GM18868 (cell line): ENCODE measurements around the gene SLC36A1.

Experiments
- ATAC-seq: cut with Tn5 transposase; IDR thresholded peaks from one replicate; pipeline ENCODE4 v1.9.1; 2021; ENCODE audit warnings: mild to moderate bottlenecking, moderate library complexity; ENCODE audit not compliant: unreplicated experiment

SLC36A1 gene

GRCh38 chr5:151451626-151452520 is 4.5 kb downstream of the SLC36A1 start:
- ATAC-seq = peak; percentile 69

- no peak for ATAC-seq
Observed at GRCh38 chr5:151454166-151454565, 6.8 kb downstream of the SLC36A1 start.

GRCh38 chr5:151454889-151455288 is 7.5 kb downstream of the SLC36A1 start:
- no peak for ATAC-seq

- no peak for ATAC-seq
Observed at GRCh38 chr5:151456321-151456940, 9.0 kb downstream of the SLC36A1 start.

- no peak for ATAC-seq
Observed at GRCh38 chr5:151458314-151458713, 10.9 kb downstream of the SLC36A1 start.

- no peak for ATAC-seq
Observed at GRCh38 chr5:151459680-151460324, 12.4 kb downstream of the SLC36A1 start.

- peak; percentile 97 for ATAC-seq
Observed at GRCh38 chr5:151461312-151461711, 13.9 kb downstream of the SLC36A1 start.

GRCh38 chr5:151463137-151464029 is 16.0 kb downstream of the SLC36A1 start:
- no peak for ATAC-seq

GRCh38 chr5:151464101-151464500 is 16.7 kb downstream of the SLC36A1 start:
- ATAC-seq = no peak

GRCh38 chr5:151465476-151465875 is 18.1 kb downstream of the SLC36A1 start:
- no peak for ATAC-seq

- ATAC-seq = no peak
Observed at GRCh38 chr5:151467576-151467975, 20.2 kb downstream of the SLC36A1 start.

- ATAC-seq = no peak
Observed at GRCh38 chr5:151469386-151469785, 22.0 kb downstream of the SLC36A1 start.

- no peak for ATAC-seq
Observed at GRCh38 chr5:151469992-151470391, 22.6 kb downstream of the SLC36A1 start.

GRCh38 chr5:151470439-151470838 is 23.0 kb downstream of the SLC36A1 start:
- ATAC-seq = no peak

- ATAC-seq = no peak
Observed at GRCh38 chr5:151471276-151471675, 23.9 kb downstream of the SLC36A1 start.

- no peak for ATAC-seq
Observed at GRCh38 chr5:151474799-151475198, 27.4 kb downstream of the SLC36A1 start.

GRCh38 chr5:151475388-151475787 is 28.0 kb downstream of the SLC36A1 start:
- no peak for ATAC-seq

GRCh38 chr5:151476016-151476415 is 28.6 kb downstream of the SLC36A1 start:
- no peak for ATAC-seq

GRCh38 chr5:151477101-151477500 is 29.7 kb downstream of the SLC36A1 start:
- ATAC-seq = no peak

GRCh38 chr5:151480384-151481293 is 33.2 kb downstream of the SLC36A1 start:
- no peak for ATAC-seq
